ELF-1 (cell line): Measurements from ENCODE around the gene NAA60.
A peak's percentile ranks its signal among the peaks of the same experiment; 100 is the strongest.

Experiments
- DNase-seq: peaks from one replicate; pipeline ENCODE4 v3.0.0-alpha.2; 2016; ENCODE audit warnings: low read depth, low spot score

The NAA60 gene

GRCh38 chr16:3510416-3510815, 66.9 kb downstream of the NAA60 start:
- DNase-seq, result no peak

GRCh38 chr16:3511286-3512180, 68.1 kb downstream of the NAA60 start:
- peak; percentile 33 for DNase-seq

GRCh38 chr16:3513892-3514583, 70.6 kb downstream of the NAA60 start:
- no peak for DNase-seq

- no peak for DNase-seq
Observed at GRCh38 chr16:3514621-3515020, 71.1 kb downstream of the NAA60 start.

GRCh38 chr16:3515897-3516296, 72.4 kb downstream of the NAA60 start:
- DNase-seq, result no peak

- DNase-seq, result no peak
Observed at GRCh38 chr16:3518292-3518985, 75.0 kb downstream of the NAA60 start.

GRCh38 chr16:3518986-3519348, 75.5 kb downstream of the NAA60 start:
- no peak for DNase-seq

GRCh38 chr16:3519581-3519980, 76.1 kb downstream of the NAA60 start:
- DNase-seq, result no peak

GRCh38 chr16:3520413-3520812, 76.9 kb downstream of the NAA60 start:
- DNase-seq, result no peak

- DNase-seq, result peak; percentile 23
Observed at GRCh38 chr16:3520841-3521240, 77.4 kb downstream of the NAA60 start.

GRCh38 chr16:3523281-3523680, 79.8 kb downstream of the NAA60 start:
- no peak for DNase-seq

GRCh38 chr16:3525951-3526350, 82.5 kb downstream of the NAA60 start:
- no peak for DNase-seq

GRCh38 chr16:3527216-3527829, 83.8 kb downstream of the NAA60 start:
- DNase-seq, result peak; percentile 76

- no peak for DNase-seq
Observed at GRCh38 chr16:3528406-3528805, 84.9 kb downstream of the NAA60 start.

- no peak for DNase-seq
Observed at GRCh38 chr16:3529175-3529574, 85.7 kb downstream of the NAA60 start.

GRCh38 chr16:3530371-3530914, 87.0 kb downstream of the NAA60 start:
- no peak for DNase-seq

GRCh38 chr16:3532741-3533140, 89.3 kb downstream of the NAA60 start:
- DNase-seq, result no peak

GRCh38 chr16:3534126-3534525, 90.6 kb downstream of the NAA60 start:
- no peak for DNase-seq

GRCh38 chr16:3536271-3536731, 92.8 kb downstream of the NAA60 start:
- DNase-seq, result no peak
